A549 (cell line): ENCODE data around the gene LAMB3. TPM values are rescaled to one million over a fixed set of nuclear protein-coding genes. Genes with fewer than 3 reads are reported as not detected.

Experiments
- ATAC-seq, 2 experiments: fragments of 200-7000 bp in 1 of 2; fragments of >200 bp in 1 of 2; cut with Nextera tagmentation in 1 of 2; cut with Tn5 transposase in 1 of 2; 3 replicates each; pipeline versions ENCODE4 v1.8.0 to v1.9.1; 2018 to 2020; ENCODE audit warnings: mild to moderate bottlenecking in 1 of 2, moderate library complexity in 1 of 2
- CTCF ChIA-PET: fragments of 300-600 bp; sonication (Branson Sonifier 250); formaldehyde crosslinking; extraction: SDS; loops from one replicate; lab custom pipeline; 2021; ENCODE audit warnings: antibody characterized with exemption, inconsistent platforms; lab: Yijun Ruan, JAX
- POLR2A ChIA-PET: fragments of 350-600 bp; formaldehyde crosslinking; extraction: SDS; loops from one replicate; lab custom pipeline; 2021; ENCODE audit warnings: antibody characterized with exemption, inconsistent platforms; lab: Yijun Ruan, JAX
- DNase-seq, 2 experiments: peaks; one replicate each; pipeline versions ENCODE4 v3.0.0 to v3.0.0-alpha.2; 2011 to 2016; ENCODE audit warnings: low read depth in 1 of 2, low spot score in 1 of 2
- FAIRE-seq: peaks from 2 replicates; lab custom pipeline; 2011; peaks lifted over from hg19 to GRCh38; lab: Jason Lieb, UNC
- H3K27ac ChIP-seq, 2 experiments: fragments of >200 bp; sonication (Bioruptor Twin); formaldehyde crosslinking; 3 replicates each; pipeline ENCODE4 v1.5.1; 2016 to 2017
- H3K4me1 ChIP-seq: fragments of >200 bp; sonication (Bioruptor Twin); formaldehyde crosslinking; 3 replicates; pipeline ENCODE4 v1.6.1; 2016
- H3K4me2 ChIP-seq: fragments of >200 bp; sonication (Bioruptor Twin); formaldehyde crosslinking; 3 replicates; pipeline ENCODE4 v1.6.1; 2016
- H3K4me3 ChIP-seq: fragments of >200 bp; sonication (Bioruptor Twin); formaldehyde crosslinking; 3 replicates; pipeline ENCODE4 v1.5.1; 2016
- H3K9me3 ChIP-seq: fragments of >200 bp; sonication (Bioruptor Twin); formaldehyde crosslinking; 3 replicates; pipeline ENCODE4 v1.6.1; 2016
- CBX2 ChIP-seq: fragments of 200-600 bp; sonication (generic); IDR thresholded peaks from 2 replicates; pipeline ENCODE4 v1.6.1; 2016; ENCODE audit warnings: low read depth, mild to moderate bottlenecking, borderline replicate concordance
- EHF ChIP-seq: fragments of 250-450 bp; sonication (Bioruptor Pico); IDR thresholded peaks from 2 replicates; pipeline ENCODE4 v1.5.0; 2020; ENCODE audit warnings: mild to moderate bottlenecking
- ESRRA ChIP-seq: fragments of 150-350 bp; IDR thresholded peaks from 2 replicates; pipeline ENCODE4 v1.6.1; 2014; ENCODE audit warnings: mild to moderate bottlenecking, low read length, borderline replicate concordance
- FOSB ChIP-seq: fragments of 250-450 bp; sonication (Bioruptor Pico); IDR thresholded peaks from 2 replicates; pipeline ENCODE4 v1.5.0; 2020; ENCODE audit warnings: mild to moderate bottlenecking, moderate library complexity
- HES2 ChIP-seq: fragments of >200 bp; sonication (Bioruptor Twin); formaldehyde crosslinking; IDR thresholded peaks from 2 replicates; pipeline ENCODE4 v1.6.1; 2016
- HEYL ChIP-seq: fragments of 250-450 bp; sonication (Bioruptor Pico); IDR thresholded peaks from 2 replicates; pipeline ENCODE4 v1.8.0; 2021; ENCODE audit warnings: mild to moderate bottlenecking, moderate library complexity
- HOXB13 ChIP-seq: fragments of 250-450 bp; sonication (Bioruptor Pico); IDR thresholded peaks from 2 replicates; pipeline ENCODE4 v1.5.0; 2020; ENCODE audit warnings: low read depth, mild to moderate bottlenecking, moderate library complexity
- MYC ChIP-seq: IDR thresholded peaks from 2 replicates; pipeline ENCODE4 v1.6.1; 2012; ENCODE audit warnings: mild to moderate bottlenecking, inconsistent platforms, low read length, improper control_type of control experiment, borderline replicate concordance
- NPAS2 ChIP-seq: fragments of 250-450 bp; sonication (Bioruptor Pico); IDR thresholded peaks from 2 replicates; pipeline ENCODE4 v1.8.0; 2022; ENCODE audit warnings: mild to moderate bottlenecking, moderate library complexity, borderline replicate concordance
- NR3C1 ChIP-seq: fragments of >200 bp; sonication (Bioruptor Twin); formaldehyde crosslinking; IDR thresholded peaks from 3 replicates; pipeline ENCODE4 v1.6.1; 2017
- PHF8 ChIP-seq: fragments of 200-600 bp; sonication (generic); IDR thresholded peaks from 2 replicates; pipeline ENCODE4 v1.6.1; 2016; ENCODE audit warnings: low read depth, mild to moderate bottlenecking, antibody characterized with exemption, moderate library complexity, borderline replicate concordance
- RFX5 ChIP-seq: fragments of 450-650 bp; IDR thresholded peaks from 2 replicates; pipeline ENCODE4 v1.7.1; 2014; ENCODE audit warnings: antibody characterized with exemption, mild to moderate bottlenecking, moderate library complexity
- ZC3H11A ChIP-seq: fragments of 450-650 bp; IDR thresholded peaks from 2 replicates; pipeline ENCODE4 v1.6.1; 2014; ENCODE audit warnings: antibody characterized with exemption, mild to moderate bottlenecking
- ZNF302 ChIP-seq: fragments of 250-450 bp; sonication (Bioruptor Pico); IDR thresholded peaks from 2 replicates; pipeline ENCODE4 v1.9.0; 2021; ENCODE audit warnings: inconsistent platforms, mild to moderate bottlenecking, moderate library complexity
- WGBS: methylation state at CpG from one replicate; pipeline ENCODE4 v1.1.6; 2017; ENCODE audit errors: missing lambda C conversion rate; 5-methylcytosine and 5-hydroxymethylcytosine counted together
- polyA plus RNA-seq, 4 experiments: library from polyadenylated mRNA; depleted of rRNA in 3 of 4; stranded (reverse); fragments of >200 nt; fragmentation: RNase III in 1 of 4; extraction: RNeasy Plus Mini Kit Qiagen cat#74134 plus additional on column Dnase treatment in 1 of 4; gene quantifications; 2 replicates in 3 of 4; 3 replicates in 1 of 4; pipeline ENCODE4 v1.2.3, GENCODE V29; 2011 to 2017
- TF ChIP-seq, protein P1 (sequence below): fragments of 450-650 bp; IDR thresholded peaks from 2 replicates; pipeline ENCODE4 v1.6.1; 2014; ENCODE audit warnings: antibody characterized with exemption
- TF ChIP-seq, protein P2 (sequence below): fragments of >200 bp; sonication (Bioruptor Twin); formaldehyde crosslinking; IDR thresholded peaks from 3 replicates; pipeline ENCODE4 v1.5.1; 2016

Gene LAMB3
- polyA plus RNA-seq, 2 of the 4 experiments (the other 2 are of a cell fraction) = 7.3 to 9.1 TPM

DNA sequence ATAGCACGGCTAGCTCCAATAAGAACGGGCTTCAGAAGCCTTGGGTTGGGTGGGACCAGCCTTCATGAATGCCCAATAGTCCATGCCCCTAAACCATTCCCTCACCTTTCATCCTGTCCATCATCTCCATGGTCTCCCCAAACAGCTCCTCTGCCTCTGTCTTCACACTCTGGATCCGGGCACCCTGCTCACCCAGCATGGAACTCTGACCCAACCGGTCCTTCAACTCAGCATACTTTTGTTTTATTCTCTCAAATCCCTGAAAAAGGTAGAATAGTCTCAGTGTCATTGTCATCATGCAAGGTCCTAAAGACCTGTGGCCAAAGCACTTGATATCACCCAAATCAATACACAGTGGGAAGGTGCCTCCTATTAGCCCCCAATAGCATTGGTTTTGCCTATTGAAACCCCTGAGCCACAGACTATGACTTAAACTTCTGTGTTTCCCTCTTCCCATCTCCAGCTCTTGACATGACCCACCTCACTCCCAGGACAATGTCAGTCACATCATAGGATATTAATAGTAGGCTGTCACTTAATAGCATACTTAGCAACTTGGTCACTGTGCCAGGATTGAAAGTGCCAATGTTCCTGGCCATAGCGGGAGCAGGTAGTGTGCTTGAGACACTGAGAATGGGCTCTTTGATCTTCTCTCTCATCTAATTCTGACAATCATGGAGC lies 35.7 kb downstream of the LAMB3 start:
- FAIRE-seq (no peak), ATAC-seq (no peak), DNase-seq (no peak)
- Histone ChIP-seq H3K4me2 (no peak overlapping the region), H3K4me1 (no peaks in the 10 kb centered on the region), H3K4me3 (no peak overlapping the region), H3K27ac (no peak overlapping the region), H3K9me3 (no peaks in the 10 kb centered on the region)
- no peak for TF ChIP-seq MYC
- no peak for TF ChIP-seq ZNF302 (CRISPR knock-in tag)
- no peak for TF ChIP-seq PHF8
- TF ChIP-seq EHF (CRISPR knock-in tag) = no peak
- ChIA-PET POLR2A (no interaction called here), CTCF (interaction anchor here (1.0 to 3.2 kb wide), 7 partner anchors 11 to 47 kb away, joined by 3 to 16 read pairs (median 9); no protein-coding TSS in a partner anchor)
- WGBS = 76% methylated on average over 5 of the region's 5 CpGs

- no peaks in the 10 kb centered on the region for H3K9me3 ChIP-seq
- no peak for ATAC-seq
- TF ChIP-seq, protein P1, sequence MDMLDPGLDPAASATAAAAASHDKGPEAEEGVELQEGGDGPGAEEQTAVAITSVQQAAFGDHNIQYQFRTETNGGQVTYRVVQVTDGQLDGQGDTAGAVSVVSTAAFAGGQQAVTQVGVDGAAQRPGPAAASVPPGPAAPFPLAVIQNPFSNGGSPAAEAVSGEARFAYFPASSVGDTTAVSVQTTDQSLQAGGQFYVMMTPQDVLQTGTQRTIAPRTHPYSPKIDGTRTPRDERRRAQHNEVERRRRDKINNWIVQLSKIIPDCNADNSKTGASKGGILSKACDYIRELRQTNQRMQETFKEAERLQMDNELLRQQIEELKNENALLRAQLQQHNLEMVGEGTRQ = no peak
- TF ChIP-seq PHF8 (no peak), HEYL (CRISPR knock-in tag) (no peak), NPAS2 (CRISPR knock-in tag) (no peak), ZC3H11A (no peak), NR3C1 (no peak), RFX5 (no peak), FOSB (no peak), HOXB13 (CRISPR knock-in tag) (no peak), CBX2 (no peak)
- TF ChIP-seq, protein P2, sequence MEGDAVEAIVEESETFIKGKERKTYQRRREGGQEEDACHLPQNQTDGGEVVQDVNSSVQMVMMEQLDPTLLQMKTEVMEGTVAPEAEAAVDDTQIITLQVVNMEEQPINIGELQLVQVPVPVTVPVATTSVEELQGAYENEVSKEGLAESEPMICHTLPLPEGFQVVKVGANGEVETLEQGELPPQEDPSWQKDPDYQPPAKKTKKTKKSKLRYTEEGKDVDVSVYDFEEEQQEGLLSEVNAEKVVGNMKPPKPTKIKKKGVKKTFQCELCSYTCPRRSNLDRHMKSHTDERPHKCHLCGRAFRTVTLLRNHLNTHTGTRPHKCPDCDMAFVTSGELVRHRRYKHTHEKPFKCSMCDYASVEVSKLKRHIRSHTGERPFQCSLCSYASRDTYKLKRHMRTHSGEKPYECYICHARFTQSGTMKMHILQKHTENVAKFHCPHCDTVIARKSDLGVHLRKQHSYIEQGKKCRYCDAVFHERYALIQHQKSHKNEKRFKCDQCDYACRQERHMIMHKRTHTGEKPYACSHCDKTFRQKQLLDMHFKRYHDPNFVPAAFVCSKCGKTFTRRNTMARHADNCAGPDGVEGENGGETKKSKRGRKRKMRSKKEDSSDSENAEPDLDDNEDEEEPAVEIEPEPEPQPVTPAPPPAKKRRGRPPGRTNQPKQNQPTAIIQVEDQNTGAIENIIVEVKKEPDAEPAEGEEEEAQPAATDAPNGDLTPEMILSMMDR = no peak
- TF ChIP-seq, all 56 proteins: peak for 0
- H3K4me2 ChIP-seq = no peak overlapping the region
- DNase-seq (no peak), FAIRE-seq (no peak)
- H3K4me1 ChIP-seq = peaks cover 2% of the 10 kb centered on the region; the same call in 1 of the 3 replicates
- CTCF ChIA-PET = interaction anchor here (0.6 to 3.2 kb wide), 6 partner anchors 9 to 1512 kb away, joined by 3 to 16 read pairs (median 6); no protein-coding TSS in a partner anchor
- no peak overlapping the region for H3K4me3 ChIP-seq
- POLR2A ChIA-PET = no interaction called here
- H3K27ac ChIP-seq = no peak overlapping the region
- WGBS = 86% methylated on average over 5 of the region's 5 CpGs
Observed at GRCh38 chr1:209614906-209615305, 37.3 kb downstream of the LAMB3 start.

- Histone ChIP-seq H3K9me3 (no peaks in the 10 kb centered on the region), H3K4me2 (no peak overlapping the region), H3K4me1 (peaks cover 8% of the 10 kb centered on the region; the same call in 1 of the 3 replicates), H3K27ac (no peak overlapping the region)
- no peak for DNase-seq
- no peak for ATAC-seq
- FAIRE-seq = no peak
- TF ChIP-seq HES2 = no peak
- TF ChIP-seq ESRRA = no peak
- TF ChIP-seq, all 56 proteins: peak for 0
- no peak overlapping the region for H3K4me3 ChIP-seq
- CTCF ChIA-PET = interaction anchor here (1.1 to 2.5 kb wide), 4 partner anchors 8 to 80 kb away, joined by 3 to 7 read pairs (median 4); no protein-coding TSS in a partner anchor
- POLR2A ChIA-PET = no interaction called here
- WGBS = 45% methylated on average over 5 of the region's 5 CpGs
Observed at GRCh38 chr1:209614151-209614420, 38.1 kb downstream of the LAMB3 start.
